GM21526 (cell line): ENCODE data around the gene RPS6KA1.
A peak's percentile ranks its signal among the peaks of the same experiment; 100 is the strongest.

Experiments used
- ATAC-seq: cut with Tn5 transposase; IDR thresholded peaks from one replicate; pipeline ENCODE4 v1.9.1; 2021; ENCODE audit warnings: moderate library complexity; ENCODE audit not compliant: unreplicated experiment, low FRiP score

Gene RPS6KA1

GRCh38 chr1:26530895-26531598, 1.5 kb downstream of the RPS6KA1 start:
- ATAC-seq, result no peak

- ATAC-seq, result no peak
Observed at GRCh38 chr1:26531651-26532131, 2.1 kb downstream of the RPS6KA1 start.

- ATAC-seq, result no peak
Observed at GRCh38 chr1:26533951-26534509, 4.5 kb downstream of the RPS6KA1 start.

- no peak for ATAC-seq
Observed at GRCh38 chr1:26535201-26535600, 5.6 kb downstream of the RPS6KA1 start.

GRCh38 chr1:26536081-26536480, 6.5 kb downstream of the RPS6KA1 start:
- ATAC-seq, result no peak

- ATAC-seq, result no peak
Observed at GRCh38 chr1:26536521-26536920, 7.0 kb downstream of the RPS6KA1 start.

- ATAC-seq, result no peak
Observed at GRCh38 chr1:26537951-26538352, 8.4 kb downstream of the RPS6KA1 start.

- ATAC-seq, result no peak
Observed at GRCh38 chr1:26538480-26539412, 9.2 kb downstream of the RPS6KA1 start.

- no peak for ATAC-seq
Observed at GRCh38 chr1:26539722-26540121, 10.2 kb downstream of the RPS6KA1 start.

- no peak for ATAC-seq
Observed at GRCh38 chr1:26540351-26540750, 10.8 kb downstream of the RPS6KA1 start.

- no peak for ATAC-seq
Observed at GRCh38 chr1:26541431-26541815, 11.9 kb downstream of the RPS6KA1 start.

- ATAC-seq, result peak; percentile 46
Observed at GRCh38 chr1:26541816-26542711, 12.5 kb downstream of the RPS6KA1 start.

GRCh38 chr1:26542771-26543451, 13.3 kb downstream of the RPS6KA1 start:
- no peak for ATAC-seq

- ATAC-seq, result no peak
Observed at GRCh38 chr1:26543462-26543861, 13.9 kb downstream of the RPS6KA1 start.

GRCh38 chr1:26544126-26544525, 14.6 kb downstream of the RPS6KA1 start:
- no peak for ATAC-seq

- ATAC-seq, result no peak
Observed at GRCh38 chr1:26545969-26546323, 16.4 kb downstream of the RPS6KA1 start.

GRCh38 chr1:26546375-26546774, 16.8 kb downstream of the RPS6KA1 start:
- no peak for ATAC-seq

- ATAC-seq, result no peak
Observed at GRCh38 chr1:26546819-26547218, 17.3 kb downstream of the RPS6KA1 start.

- ATAC-seq, result no peak
Observed at GRCh38 chr1:26548841-26549240, 19.3 kb downstream of the RPS6KA1 start.

- no peak for ATAC-seq
Observed at GRCh38 chr1:26550946-26551345, 21.4 kb downstream of the RPS6KA1 start.
